HEK293 (cell line): ENCODE measurements around the gene BCAS3.
A peak's percentile ranks its signal among the peaks of the same experiment; 100 is the strongest.

ENCODE experiments used
- CTCF ChIA-PET: fragments of 350-600 bp; formaldehyde crosslinking; extraction: SDS; loops from one replicate; lab custom pipeline; 2021; ENCODE audit warnings: antibody characterized with exemption; lab: Yijun Ruan, JAX
- POLR2A ChIA-PET: fragments of 300-600 bp; formaldehyde crosslinking; extraction: SDS; loops from one replicate; lab custom pipeline; 2020; ENCODE audit warnings: antibody characterized with exemption, inconsistent platforms; lab: Yijun Ruan, JAX
- H3K27ac ChIP-seq: fragments of 200-500 bp; sonication (Bioruptor generic); 2 replicates; pipeline ENCODE4 v1.5.1; 2014; ENCODE audit warnings: low read depth, low read length, control low read depth, inconsistent platforms; ENCODE audit errors: extremely low read depth
- H3K36me3 ChIP-seq, 2 experiments: fragments of 200-500 bp in 1 of 2; sonication (Bioruptor generic) in 1 of 2; 1 replicate in 1 of 2; 2 replicates in 1 of 2; pipeline ENCODE4 v1.5.1; 2014 to 2017; ENCODE audit warnings: inconsistent platforms in 2 of 2, low read length in 2 of 2; ENCODE audit not compliant: control insufficient read depth in 2 of 2, insufficient read depth in 1 of 2
- H3K4me1 ChIP-seq: fragments of 200-500 bp; sonication (Bioruptor generic); 2 replicates; pipeline ENCODE4 v1.5.1; 2014; ENCODE audit warnings: mild to moderate bottlenecking, low read length, inconsistent platforms; ENCODE audit not compliant: control insufficient read depth, insufficient read depth
- H3K4me3 ChIP-seq: 2 replicates; pipeline ENCODE4 v1.5.1; 2011; ENCODE audit warnings: low read depth, mild to moderate bottlenecking, control low read depth, low read length, moderate library complexity
- H3K9me3 ChIP-seq: fragments of 200-500 bp; sonication (Bioruptor generic); 2 replicates; pipeline ENCODE4 v1.5.1; 2014; ENCODE audit warnings: low read depth, low read length, inconsistent platforms; ENCODE audit not compliant: control insufficient read depth, insufficient read depth
- AEBP2 ChIP-seq: fragments of 450-650 bp; formaldehyde crosslinking; IDR thresholded peaks from 2 replicates; pipeline ENCODE4 v1.5.1; 2016; ENCODE audit warnings: missing biosample characterization, missing genetic modification characterization, borderline replicate concordance
- KLF16 ChIP-seq: fragments of 450-650 bp; formaldehyde crosslinking; IDR thresholded peaks from 2 replicates; pipeline ENCODE4 v1.5.1; 2017; ENCODE audit warnings: missing biosample characterization, missing genetic modification characterization
- OVOL3 ChIP-seq: fragments of 450-650 bp; formaldehyde crosslinking; IDR thresholded peaks from 2 replicates; pipeline ENCODE4 v1.5.1; 2016; ENCODE audit warnings: missing biosample characterization, missing genetic modification characterization
- SALL2 ChIP-seq: fragments of 450-650 bp; formaldehyde crosslinking; IDR thresholded peaks from 2 replicates; pipeline ENCODE4 v1.5.0; 2017; ENCODE audit warnings: missing biosample characterization, mild to moderate bottlenecking, missing genetic modification characterization, borderline replicate concordance
- SCRT2 ChIP-seq: fragments of 450-650 bp; formaldehyde crosslinking; IDR thresholded peaks from 2 replicates; pipeline ENCODE4 v1.5.1; 2016; ENCODE audit warnings: missing biosample characterization, missing genetic modification characterization
- SP7 ChIP-seq: fragments of 450-650 bp; formaldehyde crosslinking; IDR thresholded peaks from 2 replicates; pipeline ENCODE4 v1.5.1; 2016; ENCODE audit warnings: missing biosample characterization, missing genetic modification characterization
- TRIM28 ChIP-seq: IDR thresholded peaks from 2 replicates; pipeline ENCODE4 v1.6.1; 2011; ENCODE audit warnings: low read length, control low read depth, borderline replicate concordance
- YY2 ChIP-seq: fragments of 450-650 bp; formaldehyde crosslinking; IDR thresholded peaks from 2 replicates; pipeline ENCODE4 v1.5.1; 2016; ENCODE audit warnings: missing biosample characterization, missing genetic modification characterization
- ZBTB49 ChIP-seq: fragments of 450-650 bp; formaldehyde crosslinking; IDR thresholded peaks from 2 replicates; pipeline ENCODE4 v1.5.1; 2016; ENCODE audit warnings: missing biosample characterization, missing genetic modification characterization, low read depth
- ZBTB6 ChIP-seq: fragments of 450-650 bp; formaldehyde crosslinking; IDR thresholded peaks from 2 replicates; pipeline ENCODE4 v1.5.1; 2017; ENCODE audit warnings: missing biosample characterization, missing genetic modification characterization
- ZNF140 ChIP-seq: fragments of 450-650 bp; formaldehyde crosslinking; IDR thresholded peaks from 2 replicates; pipeline ENCODE4 v1.5.1; 2016; ENCODE audit warnings: missing biosample characterization, missing genetic modification characterization
- ZNF169 ChIP-seq: fragments of 450-650 bp; formaldehyde crosslinking; IDR thresholded peaks from 2 replicates; pipeline ENCODE4 v1.5.1; 2016; ENCODE audit warnings: missing biosample characterization, missing genetic modification characterization
- ZNF184 ChIP-seq: fragments of 450-650 bp; IDR thresholded peaks from 2 replicates; pipeline ENCODE4 v1.5.1; 2018; ENCODE audit warnings: missing biosample characterization, mild to moderate bottlenecking, missing genetic modification characterization
- ZNF280C ChIP-seq: fragments of 450-650 bp; formaldehyde crosslinking; IDR thresholded peaks from 2 replicates; pipeline ENCODE4 v1.5.1; 2016; ENCODE audit warnings: missing biosample characterization, missing genetic modification characterization
- ZNF391 ChIP-seq: fragments of 450-650 bp; formaldehyde crosslinking; IDR thresholded peaks from 2 replicates; pipeline ENCODE4 v1.5.1; 2016; ENCODE audit warnings: low read depth, missing biosample characterization, missing genetic modification characterization, borderline replicate concordance
- ZNF560 ChIP-seq: fragments of 450-650 bp; formaldehyde crosslinking; IDR thresholded peaks from 2 replicates; pipeline ENCODE4 v1.5.1; 2017; ENCODE audit warnings: missing biosample characterization, missing genetic modification characterization, borderline replicate concordance
- ZNF580 ChIP-seq: fragments of 450-650 bp; formaldehyde crosslinking; IDR thresholded peaks from 2 replicates; pipeline ENCODE4 v1.5.1; 2016; ENCODE audit warnings: missing biosample characterization, missing genetic modification characterization
- ZNF776 ChIP-seq: fragments of 450-650 bp; formaldehyde crosslinking; IDR thresholded peaks from 2 replicates; pipeline ENCODE4 v1.5.0; 2017; ENCODE audit warnings: missing biosample characterization, missing genetic modification characterization, borderline replicate concordance
- ZSCAN23 ChIP-seq: fragments of 450-650 bp; formaldehyde crosslinking; IDR thresholded peaks from 2 replicates; pipeline ENCODE4 v1.5.1; 2016; ENCODE audit warnings: missing biosample characterization, missing genetic modification characterization
- ZSCAN30 ChIP-seq: fragments of 450-650 bp; IDR thresholded peaks from 2 replicates; pipeline ENCODE4 v1.5.1; 2018; ENCODE audit warnings: missing biosample characterization, mild to moderate bottlenecking, missing genetic modification characterization, moderate library complexity
- ZSCAN5A ChIP-seq: fragments of 450-650 bp; formaldehyde crosslinking; IDR thresholded peaks from 2 replicates; pipeline ENCODE4 v1.5.1; 2016; ENCODE audit warnings: missing biosample characterization, missing genetic modification characterization

Gene BCAS3

GRCh38 chr17:61368049-61368831, 690.6 kb downstream of the BCAS3 start:
- Histone ChIP-seq H3K27ac (no peak overlapping the region), H3K36me3 (no peaks in the 10 kb centered on the region), H3K9me3 (no peaks in the 10 kb centered on the region), H3K4me1 (no peaks in the 10 kb centered on the region), H3K4me3 (no peak overlapping the region)
- TF ChIP-seq ZBTB6 (tag by site-specific recombination) (no peak), TRIM28 (no peak), SCRT2 (tag by site-specific recombination) (peak; percentile 42; the same call in 1 of the 2 replicates), ZNF169 (no peak), ZNF776 (tag by site-specific recombination) (no peak), SALL2 (tag by site-specific recombination) (no peak), ZSCAN23 (tag by site-specific recombination) (no peak)
- POLR2A ChIA-PET: interaction anchor here (0.9 kb wide), 1 partner anchor 49 kb away, joined by 3 read pairs; no protein-coding TSS in a partner anchor
- CTCF ChIA-PET: interaction anchor here (0.6 to 1.4 kb wide), 3 partner anchors 9 to 1078 kb away, joined by 3 read pairs; no protein-coding TSS in a partner anchor

GRCh38 chr17:61368832-61369450, 691.3 kb downstream of the BCAS3 start:
- Histone ChIP-seq H3K4me1 (no peaks in the 10 kb centered on the region), H3K4me3 (no peak overlapping the region), H3K9me3 (no peaks in the 10 kb centered on the region), H3K36me3 (no peaks in the 10 kb centered on the region), H3K27ac (no peak overlapping the region)
- ChIA-PET POLR2A (interaction anchor here (0.9 kb wide), 1 partner anchor 50 kb away, joined by 3 read pairs; no protein-coding TSS in a partner anchor), CTCF (interaction anchor here (1.4 kb wide), 1 partner anchor 10 kb away, joined by 3 read pairs; no protein-coding TSS in a partner anchor)
- TF ChIP-seq ZSCAN5A (tag by site-specific recombination) (no peak), YY2 (tag by site-specific recombination) (no peak), SP7 (no peak), ZNF140 (no peak), OVOL3 (tag by site-specific recombination) (no peak), ZSCAN30 (tag by site-specific recombination) (no peak), ZNF560 (tag by site-specific recombination) (no peak), ZBTB49 (tag by site-specific recombination) (no peak), ZNF280C (tag by site-specific recombination) (no peak), ZNF184 (tag by site-specific recombination) (no peak), KLF16 (tag by site-specific recombination) (no peak), AEBP2 (no peak), ZNF391 (tag by site-specific recombination) (no peak), ZNF580 (tag by site-specific recombination) (no peak)
